Measurements from ENCODE around the gene TMEM144.

Gene TMEM144

GRCh38 chr4:158302076-158302866 is 92.0 kb downstream of the TMEM144 start:
- no peak for DNase-seq

GRCh38 chr4:158304694-158305093 is 94.4 kb downstream of the TMEM144 start:
- DNase-seq = no peak

Measured in GF-D8 (cell line).